GM12878 (cell line): ENCODE results near the gene TMEM30A. TPM values are rescaled to one million over a fixed set of nuclear protein-coding genes. Genes with fewer than 3 reads are reported as not detected.

Experiments used
- CEBPB ChIP-seq, 2 experiments: fragments of 150-350 bp in 1 of 2; IDR thresholded peaks; 2 replicates each; pipeline ENCODE4 v1.6.1; 2012 to 2014; ENCODE audit warnings: low read depth in 2 of 2, low read length in 2 of 2, borderline replicate concordance in 1 of 2, inconsistent platforms in 1 of 2
- CHD2 ChIP-seq: IDR thresholded peaks from 2 replicates; pipeline ENCODE4 v1.6.1; 2011; ENCODE audit warnings: low read depth, low read length, improper control_type of control experiment, borderline replicate concordance
- LARP7 ChIP-seq: fragments of 450-650 bp; IDR thresholded peaks from 2 replicates; pipeline ENCODE4 v1.6.1; 2017; ENCODE audit warnings: mild to moderate bottlenecking
- SMC3 ChIP-seq: IDR thresholded peaks from 2 replicates; pipeline ENCODE4 v1.6.1; 2011; ENCODE audit warnings: low read length, improper control_type of control experiment, borderline replicate concordance
- SREBF2 ChIP-seq: IDR thresholded peaks from 2 replicates; pipeline ENCODE4 v1.6.1; 2012; ENCODE audit warnings: mild to moderate bottlenecking, low read length
- TARDBP ChIP-seq: IDR thresholded peaks from 2 replicates; pipeline ENCODE4 v1.6.1; 2016; ENCODE audit warnings: borderline replicate concordance
- polyA plus RNA-seq, 11 experiments: library from polyadenylated mRNA; depleted of rRNA in 4 of 11; unstranded in 6 of 11; stranded (reverse) in 5 of 11; fragments of >200 nt; fragmentation: Nextera tagmentation in 4 of 11; fragmentation: Illumina TruSeq in 1 of 11; extraction: Ambion mirVana in 4 of 11; extraction: Trizol in 1 of 11; gene quantifications; 1 replicate in 1 of 11; 2 replicates in 10 of 11; pipeline versions ENCODE4 v1.2.1 to v1.2.3, GENCODE V29; 2011 to 2016; ENCODE audit warnings: inconsistent platforms in 2 of 11, missing spikeins in 2 of 11, low read depth in 1 of 11
- total RNA-seq, 4 experiments: library from RNA; depleted of rRNA in 3 of 4; stranded (reverse); fragments of >200 nt in 3 of 4; fragmentation: Illumina TruSeq in 1 of 4; extraction: Trizol in 1 of 4; gene quantifications; 2 replicates each; pipeline versions ENCODE4 v1.2.1 to v1.2.3, GENCODE V29; 2013 to 2021
- TF ChIP-seq, protein P1 (sequence below): fragments of 450-650 bp; formaldehyde crosslinking; IDR thresholded peaks from 2 replicates; pipeline ENCODE4 v1.5.0; 2022; ENCODE audit warnings: mild to moderate bottlenecking, missing genetic modification characterization
- TF ChIP-seq, protein P2 (sequence below): IDR thresholded peaks from 2 replicates; pipeline ENCODE4 v1.6.1; 2011; ENCODE audit warnings: borderline replicate concordance, low read depth, mild to moderate bottlenecking, moderate library complexity, low read length; ENCODE audit not compliant: insufficient read depth, poor library complexity, severe bottlenecking
- TF ChIP-seq, protein P3 (sequence below): IDR thresholded peaks from 2 replicates; pipeline ENCODE4 v1.6.1; 2012; ENCODE audit warnings: improper control_type of control experiment, low read depth, low read length; ENCODE audit not compliant: insufficient replicate concordance

The TMEM30A gene
- total and polyA plus RNA-seq, 10 of the 15 experiments (the other 5 are each of a cell fraction or from before 2014, with no cell fraction given) = 11.9 to 61.6 (median 43.2) TPM

DNA sequence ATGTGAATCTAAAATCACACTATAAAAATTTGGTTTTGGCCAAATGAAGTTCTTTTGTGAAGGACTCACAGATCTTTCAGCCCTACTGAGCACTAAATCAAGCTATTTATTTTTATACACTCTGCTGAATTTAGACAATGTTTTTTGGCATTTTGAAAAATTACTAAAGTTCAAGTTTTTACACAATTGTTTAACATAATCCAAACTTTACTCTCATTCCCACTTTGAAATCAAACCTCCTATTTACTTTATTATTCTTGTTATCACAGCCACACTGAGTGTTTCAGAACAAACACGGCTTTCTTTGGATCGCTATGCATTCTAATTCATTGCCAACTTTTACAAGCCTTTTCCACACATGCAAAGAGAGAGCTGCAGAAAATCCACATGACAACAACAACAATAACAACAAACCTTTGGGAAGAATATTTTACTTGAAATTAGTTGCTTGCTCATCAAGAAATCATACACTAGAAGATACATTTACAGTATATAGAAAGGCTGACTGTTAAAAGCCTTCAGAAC lies 49.1 kb upstream of the TMEM30A start (continued):
- TF ChIP-seq LARP7 = no peak
- TF ChIP-seq, protein P1, sequence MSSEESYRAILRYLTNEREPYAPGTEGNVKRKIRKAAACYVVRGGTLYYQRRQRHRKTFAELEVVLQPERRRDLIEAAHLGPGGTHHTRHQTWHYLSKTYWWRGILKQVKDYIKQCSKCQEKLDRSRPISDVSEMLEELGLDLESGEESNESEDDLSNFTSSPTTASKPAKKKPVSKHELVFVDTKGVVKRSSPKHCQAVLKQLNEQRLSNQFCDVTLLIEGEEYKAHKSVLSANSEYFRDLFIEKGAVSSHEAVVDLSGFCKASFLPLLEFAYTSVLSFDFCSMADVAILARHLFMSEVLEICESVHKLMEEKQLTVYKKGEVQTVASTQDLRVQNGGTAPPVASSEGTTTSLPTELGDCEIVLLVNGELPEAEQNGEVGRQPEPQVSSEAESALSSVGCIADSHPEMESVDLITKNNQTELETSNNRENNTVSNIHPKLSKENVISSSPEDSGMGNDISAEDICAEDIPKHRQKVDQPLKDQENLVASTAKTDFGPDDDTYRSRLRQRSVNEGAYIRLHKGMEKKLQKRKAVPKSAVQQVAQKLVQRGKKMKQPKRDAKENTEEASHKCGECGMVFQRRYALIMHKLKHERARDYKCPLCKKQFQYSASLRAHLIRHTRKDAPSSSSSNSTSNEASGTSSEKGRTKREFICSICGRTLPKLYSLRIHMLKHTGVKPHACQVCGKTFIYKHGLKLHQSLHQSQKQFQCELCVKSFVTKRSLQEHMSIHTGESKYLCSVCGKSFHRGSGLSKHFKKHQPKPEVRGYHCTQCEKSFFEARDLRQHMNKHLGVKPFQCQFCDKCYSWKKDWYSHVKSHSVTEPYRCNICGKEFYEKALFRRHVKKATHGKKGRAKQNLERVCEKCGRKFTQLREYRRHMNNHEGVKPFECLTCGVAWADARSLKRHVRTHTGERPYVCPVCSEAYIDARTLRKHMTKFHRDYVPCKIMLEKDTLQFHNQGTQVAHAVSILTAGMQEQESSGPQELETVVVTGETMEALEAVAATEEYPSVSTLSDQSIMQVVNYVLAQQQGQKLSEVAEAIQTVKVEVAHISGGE = no peak
- TF ChIP-seq TARDBP = no peak
- TF ChIP-seq SMC3 = no peak
- no peak for TF ChIP-seq CEBPB (IDR thresholded peaks at IDR 0.05; ENCODE audit: borderline replicate concordance in 1 of 2, low read depth in 2 of 2, low read length in 2 of 2)
- TF ChIP-seq, protein P2, sequence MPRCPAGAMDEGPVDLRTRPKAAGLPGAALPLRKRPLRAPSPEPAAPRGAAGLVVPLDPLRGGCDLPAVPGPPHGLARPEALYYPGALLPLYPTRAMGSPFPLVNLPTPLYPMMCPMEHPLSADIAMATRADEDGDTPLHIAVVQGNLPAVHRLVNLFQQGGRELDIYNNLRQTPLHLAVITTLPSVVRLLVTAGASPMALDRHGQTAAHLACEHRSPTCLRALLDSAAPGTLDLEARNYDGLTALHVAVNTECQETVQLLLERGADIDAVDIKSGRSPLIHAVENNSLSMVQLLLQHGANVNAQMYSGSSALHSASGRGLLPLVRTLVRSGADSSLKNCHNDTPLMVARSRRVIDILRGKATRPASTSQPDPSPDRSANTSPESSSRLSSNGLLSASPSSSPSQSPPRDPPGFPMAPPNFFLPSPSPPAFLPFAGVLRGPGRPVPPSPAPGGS = no peak
- TF ChIP-seq SREBF2 = no peak
- TF ChIP-seq, protein P3, sequence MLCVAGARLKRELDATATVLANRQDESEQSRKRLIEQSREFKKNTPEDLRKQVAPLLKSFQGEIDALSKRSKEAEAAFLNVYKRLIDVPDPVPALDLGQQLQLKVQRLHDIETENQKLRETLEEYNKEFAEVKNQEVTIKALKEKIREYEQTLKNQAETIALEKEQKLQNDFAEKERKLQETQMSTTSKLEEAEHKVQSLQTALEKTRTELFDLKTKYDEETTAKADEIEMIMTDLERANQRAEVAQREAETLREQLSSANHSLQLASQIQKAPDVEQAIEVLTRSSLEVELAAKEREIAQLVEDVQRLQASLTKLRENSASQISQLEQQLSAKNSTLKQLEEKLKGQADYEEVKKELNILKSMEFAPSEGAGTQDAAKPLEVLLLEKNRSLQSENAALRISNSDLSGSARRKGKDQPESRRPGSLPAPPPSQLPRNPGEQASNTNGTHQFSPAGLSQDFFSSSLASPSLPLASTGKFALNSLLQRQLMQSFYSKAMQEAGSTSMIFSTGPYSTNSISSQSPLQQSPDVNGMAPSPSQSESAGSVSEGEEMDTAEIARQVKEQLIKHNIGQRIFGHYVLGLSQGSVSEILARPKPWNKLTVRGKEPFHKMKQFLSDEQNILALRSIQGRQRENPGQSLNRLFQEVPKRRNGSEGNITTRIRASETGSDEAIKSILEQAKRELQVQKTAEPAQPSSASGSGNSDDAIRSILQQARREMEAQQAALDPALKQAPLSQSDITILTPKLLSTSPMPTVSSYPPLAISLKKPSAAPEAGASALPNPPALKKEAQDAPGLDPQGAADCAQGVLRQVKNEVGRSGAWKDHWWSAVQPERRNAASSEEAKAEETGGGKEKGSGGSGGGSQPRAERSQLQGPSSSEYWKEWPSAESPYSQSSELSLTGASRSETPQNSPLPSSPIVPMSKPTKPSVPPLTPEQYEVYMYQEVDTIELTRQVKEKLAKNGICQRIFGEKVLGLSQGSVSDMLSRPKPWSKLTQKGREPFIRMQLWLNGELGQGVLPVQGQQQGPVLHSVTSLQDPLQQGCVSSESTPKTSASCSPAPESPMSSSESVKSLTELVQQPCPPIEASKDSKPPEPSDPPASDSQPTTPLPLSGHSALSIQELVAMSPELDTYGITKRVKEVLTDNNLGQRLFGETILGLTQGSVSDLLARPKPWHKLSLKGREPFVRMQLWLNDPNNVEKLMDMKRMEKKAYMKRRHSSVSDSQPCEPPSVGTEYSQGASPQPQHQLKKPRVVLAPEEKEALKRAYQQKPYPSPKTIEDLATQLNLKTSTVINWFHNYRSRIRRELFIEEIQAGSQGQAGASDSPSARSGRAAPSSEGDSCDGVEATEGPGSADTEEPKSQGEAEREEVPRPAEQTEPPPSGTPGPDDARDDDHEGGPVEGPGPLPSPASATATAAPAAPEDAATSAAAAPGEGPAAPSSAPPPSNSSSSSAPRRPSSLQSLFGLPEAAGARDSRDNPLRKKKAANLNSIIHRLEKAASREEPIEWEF = no peak
- no peak for TF ChIP-seq CHD2
